Fibroblast of skin of right biceps (primary cell): ENCODE data around the gene ATPAF2.

ENCODE experiments used
- DNase-seq: peaks from one replicate; pipeline ENCODE4 v3.0.0-alpha.2; 2013

The ATPAF2 gene

DNA sequence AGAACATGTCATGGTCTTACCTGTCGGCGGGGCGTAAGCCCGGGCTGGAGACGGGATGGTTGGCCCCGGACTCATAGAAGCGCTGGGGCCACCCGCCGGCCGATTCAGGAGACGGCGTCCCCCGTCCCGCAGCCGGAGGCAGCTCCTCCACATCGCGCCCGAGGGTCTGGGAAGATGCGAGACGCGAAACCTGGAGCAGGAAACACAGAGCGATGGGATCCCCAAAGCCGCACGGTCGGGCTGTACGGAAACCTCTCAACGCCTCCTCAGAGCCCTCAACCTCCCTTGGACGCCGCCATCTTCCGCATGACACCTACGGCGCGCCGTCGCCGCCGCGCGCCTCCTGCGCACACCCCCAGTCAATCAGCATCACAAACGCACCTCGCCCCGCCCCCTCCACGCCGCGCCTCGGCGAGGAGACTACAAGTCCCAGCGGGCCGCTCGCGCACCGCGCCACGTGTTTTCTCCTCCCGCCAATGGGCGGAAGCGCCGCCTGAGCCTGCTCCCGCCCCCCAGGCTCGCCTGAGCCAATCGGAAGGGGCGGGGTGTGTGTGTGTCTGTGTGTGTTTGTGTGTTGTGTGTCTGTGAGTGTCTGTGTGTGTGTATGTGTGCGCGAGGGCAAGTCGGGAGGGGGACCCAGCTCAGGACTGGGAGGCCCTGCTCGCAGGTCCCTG is at the start of gene ATPAF2, which contains the start of gene GID4:
Gene ATPAF2 (minus strand): TSS at position 308 of the 674 bp plus-strand sequence. CDS start 155 bp downstream, at position 153.
Gene GID4 (plus strand): TSS at position 548 of the 674 bp plus-strand sequence. CDS start 57 bp downstream, at position 605.
- peak; percentile 99 for DNase-seq

- peak; percentile 91 for DNase-seq
These were observed 48.9 kb upstream of the ATPAF2 start, which contains the start of gene DRG2 for GRCh38 chr17:18087610-18088491. DRG2 (plus strand) TSS chr17:18087948; CDS start chr17:18088024, 76 bp downstream.

GRCh38 chr17:18084256-18084655 is 45.3 kb upstream of the ATPAF2 start:
- DNase-seq = no peak

GRCh38 chr17:18079543-18079942 is 40.6 kb upstream of the ATPAF2 start:
- DNase-seq = no peak

DNA sequence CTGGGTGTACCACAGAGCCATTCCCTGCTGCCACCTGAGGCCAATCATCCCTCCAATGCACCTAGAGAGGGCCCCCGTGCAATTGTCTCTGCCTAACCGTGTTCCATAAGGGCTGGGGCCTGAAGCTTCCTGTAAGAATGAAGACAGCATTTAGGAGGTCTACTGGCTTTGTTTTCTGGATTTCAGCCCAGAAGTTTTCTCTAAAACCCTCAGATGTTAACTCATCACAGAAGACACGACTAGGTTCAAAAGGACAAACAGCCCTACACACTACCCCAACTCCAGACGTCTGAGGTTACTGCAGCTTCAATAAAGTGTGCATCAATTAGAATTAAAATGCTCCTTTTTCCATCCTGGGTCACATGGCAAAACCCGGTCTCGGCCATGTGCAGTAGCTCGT is 38.0 kb upstream of the ATPAF2 start:
- DNase-seq = peak; percentile 50

DNA sequence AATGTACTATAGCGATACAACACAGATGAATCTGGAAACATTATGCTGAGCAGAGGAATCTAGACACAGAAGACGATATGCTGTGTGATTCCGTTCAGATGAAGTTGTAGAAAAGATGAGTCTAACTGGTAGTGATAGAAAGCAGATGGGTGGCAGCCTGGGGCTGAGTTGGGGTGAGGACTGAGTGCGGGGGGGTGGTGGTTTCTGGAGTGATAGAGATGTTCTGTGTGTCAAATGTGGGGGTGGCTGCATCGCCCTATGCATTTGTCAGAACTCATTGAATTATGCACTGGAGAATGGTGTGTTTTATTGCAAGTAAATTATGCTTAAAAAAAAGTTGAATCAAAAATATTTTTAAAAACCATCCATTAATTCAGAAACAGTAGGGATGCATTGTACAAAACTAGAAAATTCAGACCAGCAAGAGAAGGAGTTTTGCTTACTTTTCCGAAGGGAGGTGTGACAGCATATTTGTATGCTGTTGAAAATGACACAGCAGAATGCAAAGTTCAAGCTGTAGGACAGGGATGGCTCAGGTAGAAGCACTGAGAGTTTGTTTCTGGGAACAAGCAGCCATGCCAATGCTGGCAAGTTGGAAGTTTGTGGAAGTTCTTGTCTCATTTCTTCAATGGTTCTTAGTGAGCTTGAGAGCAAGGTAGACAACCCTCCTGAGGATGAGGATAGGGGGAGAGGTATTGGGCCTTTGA is 35.8 kb upstream of the ATPAF2 start:
- DNase-seq = no peak

GRCh38 chr17:18071751-18072150 is 32.8 kb upstream of the ATPAF2 start:
- no peak for DNase-seq

DNA sequence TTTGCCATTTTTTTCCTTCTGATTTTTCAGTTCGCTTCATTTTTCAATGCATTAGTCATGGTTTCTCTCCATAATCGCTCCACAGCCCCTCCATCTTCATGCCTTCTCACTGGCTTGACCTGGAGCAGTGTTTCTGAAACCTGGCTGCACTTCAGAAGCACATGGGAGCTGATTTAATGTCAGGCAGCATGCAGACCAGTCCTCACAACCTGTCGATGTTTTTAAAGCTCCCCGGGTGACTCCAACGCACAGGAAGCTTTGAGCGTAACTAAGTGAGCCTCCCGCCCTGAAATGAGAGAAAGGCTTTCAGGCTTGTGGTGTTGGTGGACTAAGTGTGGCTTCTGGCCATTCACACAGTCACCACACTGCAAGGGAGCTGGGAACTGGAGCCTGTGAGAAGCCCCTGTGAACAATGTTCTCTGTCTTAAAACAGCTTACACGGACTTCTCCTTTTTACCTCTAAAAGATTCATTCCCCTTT is 31.9 kb upstream of the ATPAF2 start:
- peak; percentile 44 for DNase-seq

- DNase-seq = no peak
These were observed 30.1 kb upstream of the ATPAF2 start for GRCh38 chr17:18069101-18069500.

DNA sequence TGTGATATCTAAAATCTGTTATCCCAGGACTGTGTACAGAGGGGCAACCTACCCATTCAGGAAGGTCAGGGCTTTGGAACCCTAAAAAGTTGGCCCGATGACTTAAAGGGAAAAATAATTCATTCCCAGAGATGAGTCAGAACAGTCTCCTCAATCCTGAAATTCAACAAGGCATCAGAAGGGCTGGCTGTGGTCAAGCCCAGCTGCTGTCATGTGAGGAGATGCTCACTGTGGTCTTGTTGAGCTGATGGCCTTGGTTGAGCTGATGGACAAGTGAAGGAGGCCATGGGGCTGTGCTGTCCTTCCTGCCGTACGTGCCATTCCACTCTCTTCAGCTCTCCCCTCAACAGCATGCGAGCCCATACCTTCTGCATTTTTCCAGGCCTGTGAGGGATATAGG is 27.9 kb upstream of the ATPAF2 start:
- DNase-seq = no peak

- DNase-seq = no peak
These were observed 26.6 kb upstream of the ATPAF2 start for GRCh38 chr17:18065546-18065945.

GRCh38 chr17:18064053-18064452 is 25.1 kb upstream of the ATPAF2 start:
- DNase-seq = no peak

GRCh38 chr17:18059283-18059682 is 20.3 kb upstream of the ATPAF2 start:
- no peak for DNase-seq

- no peak for DNase-seq
These were observed 17.2 kb upstream of the ATPAF2 start for GRCh38 chr17:18056214-18056613.

DNA sequence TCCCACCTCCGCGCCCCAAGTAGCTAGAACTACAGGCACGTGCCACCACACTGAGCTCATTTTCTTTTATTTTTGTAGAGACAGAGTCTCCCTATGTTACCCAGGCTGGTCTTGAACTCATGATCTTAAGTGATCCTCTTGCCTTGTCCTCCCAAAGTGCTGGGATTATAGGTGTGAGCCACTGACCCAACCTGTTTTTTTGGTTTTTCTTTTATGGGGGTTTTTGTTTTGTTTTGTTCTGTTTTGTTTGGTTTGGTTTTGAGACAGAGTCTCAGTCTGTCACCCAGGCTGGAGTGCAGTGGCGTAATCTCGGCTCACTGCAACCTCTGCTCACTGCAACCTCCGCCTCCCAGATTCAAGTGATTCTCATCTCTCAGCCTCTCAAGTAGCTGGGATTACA is 16.6 kb upstream of the ATPAF2 start:
- no peak for DNase-seq

GRCh38 chr17:18045691-18046350 is 6.9 kb upstream of the ATPAF2 start:
- DNase-seq = no peak

DNA sequence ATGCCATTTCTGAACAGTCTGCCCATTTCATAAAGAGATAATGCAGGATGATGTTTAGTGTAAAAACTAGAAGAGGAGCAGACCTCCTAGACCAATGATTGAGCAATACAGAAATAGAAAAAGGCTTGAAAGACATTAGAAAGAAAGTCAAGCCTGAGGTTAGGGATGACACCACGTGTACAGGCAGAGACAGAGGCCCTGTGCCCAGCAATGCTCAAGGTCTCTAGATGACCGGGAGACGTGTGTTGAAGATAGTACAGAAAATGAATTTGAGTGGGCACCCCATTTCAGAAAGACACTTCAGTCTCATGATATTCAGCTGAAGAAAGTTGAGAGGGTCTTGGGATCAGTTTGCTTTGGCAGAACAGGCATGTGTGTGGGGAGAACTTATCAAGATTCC is 5.6 kb upstream of the ATPAF2 start:
- no peak for DNase-seq

DNA sequence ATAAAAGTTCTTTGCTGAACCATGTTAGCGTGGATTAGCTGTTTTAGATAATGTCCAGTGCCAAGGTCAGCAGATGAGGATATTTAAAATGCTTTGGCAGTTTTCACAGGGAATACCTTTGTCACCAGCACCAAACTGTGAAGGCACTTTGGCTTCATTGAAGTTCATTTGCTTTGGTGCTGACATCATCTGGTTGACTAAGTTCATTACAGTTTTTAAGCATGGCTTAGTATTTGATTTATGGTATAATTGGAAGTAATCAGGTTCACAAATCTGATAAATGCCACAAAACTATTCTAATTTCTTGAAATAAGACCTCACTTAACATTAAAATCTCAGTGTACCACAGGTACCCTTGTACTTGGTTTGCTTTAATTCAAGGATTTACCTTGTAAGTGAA is 4.5 kb upstream of the ATPAF2 start:
- peak; percentile 22 for DNase-seq

DNA sequence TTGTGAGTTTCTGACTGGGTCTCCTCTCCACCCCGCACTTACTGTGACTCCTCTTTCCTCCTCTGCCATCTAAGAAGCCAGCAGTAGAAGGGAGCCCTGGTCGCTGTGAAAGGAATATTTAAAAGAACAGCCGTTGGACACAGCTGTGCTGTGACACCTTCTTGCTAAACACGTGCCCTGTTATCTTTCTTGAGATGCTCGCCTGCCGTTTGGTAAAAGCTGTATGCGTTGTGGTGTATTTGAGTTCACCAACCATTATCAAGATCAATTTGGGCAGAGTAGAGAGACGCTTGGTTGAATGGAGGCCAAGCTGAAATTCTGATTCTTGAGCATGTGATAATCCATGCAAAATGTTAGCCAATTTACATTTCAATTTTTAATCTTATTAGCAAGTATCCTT is 4.0 kb upstream of the ATPAF2 start:
- no peak for DNase-seq

DNA sequence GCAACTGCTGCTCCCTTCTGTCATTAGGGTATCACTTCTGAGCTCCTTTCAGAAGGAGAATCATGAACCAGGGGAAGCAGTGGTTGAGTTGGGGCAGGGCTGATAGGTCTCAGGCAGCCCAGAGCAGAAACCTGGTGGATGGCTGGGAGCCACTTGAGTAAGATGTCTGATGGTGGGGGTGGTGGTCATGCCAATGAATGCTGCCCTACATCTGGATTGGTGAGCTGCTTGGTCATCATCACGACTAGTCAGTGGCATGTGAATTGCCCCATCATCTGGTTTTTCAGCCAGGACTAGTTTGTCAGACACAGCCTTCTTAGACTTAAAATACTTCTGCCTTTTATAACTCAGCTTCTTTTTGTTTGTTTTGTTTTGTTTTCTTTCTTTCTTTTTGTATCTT is 2.8 kb upstream of the ATPAF2 start:
- DNase-seq = peak; percentile 27

DNA sequence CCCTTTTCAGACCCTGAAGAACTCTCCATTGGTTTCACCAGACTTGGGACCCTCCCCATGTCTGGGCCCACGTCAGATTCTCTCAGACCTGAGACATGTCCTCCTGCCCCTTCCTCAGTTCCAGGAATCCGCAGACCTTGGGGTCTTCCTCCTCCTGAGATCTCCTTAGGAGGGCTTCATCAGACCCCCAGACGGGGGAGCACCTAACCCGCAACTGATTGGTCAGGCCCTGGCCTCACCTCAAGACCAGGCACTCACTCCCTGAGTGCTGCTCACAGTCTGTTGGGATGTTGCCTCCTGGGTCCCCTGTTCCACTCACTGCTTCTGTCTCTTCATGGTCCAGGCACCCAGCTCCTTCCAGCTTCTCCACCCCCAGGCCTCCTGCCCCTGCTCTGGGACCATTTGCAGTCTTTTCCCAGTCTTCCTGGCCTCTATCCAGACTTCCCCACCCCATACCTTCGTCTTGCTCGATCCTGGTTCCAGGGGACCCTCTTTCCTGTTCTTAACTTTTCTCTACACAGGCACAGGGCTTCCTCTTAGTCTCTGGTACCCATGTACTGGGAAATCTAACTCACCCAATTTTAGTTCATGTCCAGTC is 1.4 kb upstream of the ATPAF2 start:
- no peak for DNase-seq
